GM23338 (cell line): ENCODE results near the gene ATP5MC2.

Source experiments
- CREB1 ChIP-seq: fragments of 250-450 bp; sonication (Bioruptor Pico); IDR thresholded peaks from 2 replicates; pipeline ENCODE4 v1.5.0; 2020; ENCODE audit warnings: low read depth, mild to moderate bottlenecking, moderate library complexity
- EZH2 ChIP-seq: fragments of 200-600 bp; sonication (generic); IDR thresholded peaks from one replicate; pipeline ENCODE4 v1.8.0; 2017; ENCODE audit warnings: antibody characterized with exemption, mild to moderate bottlenecking, low read depth; ENCODE audit not compliant: unreplicated experiment
- EZH2phosphoT487 ChIP-seq: fragments of 200-600 bp; sonication (generic); IDR thresholded peaks from one replicate; pipeline ENCODE4 v1.8.1; 2018; ENCODE audit warnings: antibody characterized with exemption; ENCODE audit not compliant: unreplicated experiment
- POLR2AphosphoS5 ChIP-seq: IDR thresholded peaks from 2 replicates; pipeline ENCODE4 v1.6.1; 2016; ENCODE audit warnings: antibody characterized with exemption, low read depth
- TF ChIP-seq, protein P1 (sequence below), 2 experiments: fragments of 200-600 bp in 1 of 2; sonication (generic) in 1 of 2; conservative IDR thresholded peaks; 2 replicates each; pipeline versions ENCODE4 v1.5.1 to v1.6.1; 2016 to 2017; ENCODE audit warnings: antibody characterized with exemption in 2 of 2, low read depth in 2 of 2, mild to moderate bottlenecking in 2 of 2, moderate library complexity in 1 of 2
- TF ChIP-seq, protein P2 (sequence below): IDR thresholded peaks from 2 replicates; pipeline ENCODE4 v1.6.1; 2016; ENCODE audit warnings: antibody characterized with exemption
- TF ChIP-seq, protein P3 (sequence below): IDR thresholded peaks from one replicate; pipeline ENCODE4 v1.6.1; 2018; ENCODE audit warnings: antibody characterized with exemption; ENCODE audit not compliant: unreplicated experiment

DNA sequence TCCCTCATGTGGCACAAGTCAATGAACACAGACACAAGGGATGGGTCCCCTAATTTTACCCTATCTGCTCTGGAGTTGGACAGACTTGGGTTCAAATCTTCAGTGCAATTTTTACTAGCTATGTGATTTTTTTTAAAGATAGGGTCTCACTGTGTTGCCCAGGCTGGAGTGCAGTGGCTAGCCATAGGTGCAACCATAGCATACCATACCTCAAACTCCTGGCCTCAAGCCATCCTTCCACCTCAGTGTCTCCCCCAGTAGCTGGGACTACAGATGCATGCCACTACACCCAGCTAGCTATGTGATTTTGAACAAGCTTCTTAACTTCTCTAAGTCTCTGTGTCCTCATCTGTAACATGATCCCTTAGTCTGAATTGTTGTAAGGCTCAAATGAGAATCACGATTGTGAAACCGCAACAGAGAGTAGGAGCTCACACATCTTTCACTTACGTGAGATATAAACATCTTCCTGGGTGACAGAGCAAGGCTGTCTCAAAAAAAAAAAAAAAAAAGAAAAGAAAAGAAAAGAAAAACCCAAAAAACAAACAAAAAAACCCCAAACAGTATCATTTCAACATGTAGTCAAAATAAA, 46.7 kb upstream of the ATP5MC2 start:
- TF ChIP-seq, protein P1, sequence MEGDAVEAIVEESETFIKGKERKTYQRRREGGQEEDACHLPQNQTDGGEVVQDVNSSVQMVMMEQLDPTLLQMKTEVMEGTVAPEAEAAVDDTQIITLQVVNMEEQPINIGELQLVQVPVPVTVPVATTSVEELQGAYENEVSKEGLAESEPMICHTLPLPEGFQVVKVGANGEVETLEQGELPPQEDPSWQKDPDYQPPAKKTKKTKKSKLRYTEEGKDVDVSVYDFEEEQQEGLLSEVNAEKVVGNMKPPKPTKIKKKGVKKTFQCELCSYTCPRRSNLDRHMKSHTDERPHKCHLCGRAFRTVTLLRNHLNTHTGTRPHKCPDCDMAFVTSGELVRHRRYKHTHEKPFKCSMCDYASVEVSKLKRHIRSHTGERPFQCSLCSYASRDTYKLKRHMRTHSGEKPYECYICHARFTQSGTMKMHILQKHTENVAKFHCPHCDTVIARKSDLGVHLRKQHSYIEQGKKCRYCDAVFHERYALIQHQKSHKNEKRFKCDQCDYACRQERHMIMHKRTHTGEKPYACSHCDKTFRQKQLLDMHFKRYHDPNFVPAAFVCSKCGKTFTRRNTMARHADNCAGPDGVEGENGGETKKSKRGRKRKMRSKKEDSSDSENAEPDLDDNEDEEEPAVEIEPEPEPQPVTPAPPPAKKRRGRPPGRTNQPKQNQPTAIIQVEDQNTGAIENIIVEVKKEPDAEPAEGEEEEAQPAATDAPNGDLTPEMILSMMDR (conservative IDR thresholded peaks at IDR 0.05; ENCODE audit: low read depth in 2 of 2) = no peak
- TF ChIP-seq EZH2phosphoT487 (no peak), CREB1 (CRISPR knock-in tag) (no peak), POLR2AphosphoS5 (no peak), EZH2 (no peak)
- TF ChIP-seq, protein P2, sequence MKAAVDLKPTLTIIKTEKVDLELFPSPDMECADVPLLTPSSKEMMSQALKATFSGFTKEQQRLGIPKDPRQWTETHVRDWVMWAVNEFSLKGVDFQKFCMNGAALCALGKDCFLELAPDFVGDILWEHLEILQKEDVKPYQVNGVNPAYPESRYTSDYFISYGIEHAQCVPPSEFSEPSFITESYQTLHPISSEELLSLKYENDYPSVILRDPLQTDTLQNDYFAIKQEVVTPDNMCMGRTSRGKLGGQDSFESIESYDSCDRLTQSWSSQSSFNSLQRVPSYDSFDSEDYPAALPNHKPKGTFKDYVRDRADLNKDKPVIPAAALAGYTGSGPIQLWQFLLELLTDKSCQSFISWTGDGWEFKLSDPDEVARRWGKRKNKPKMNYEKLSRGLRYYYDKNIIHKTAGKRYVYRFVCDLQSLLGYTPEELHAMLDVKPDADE = no peak
- TF ChIP-seq, protein P3, sequence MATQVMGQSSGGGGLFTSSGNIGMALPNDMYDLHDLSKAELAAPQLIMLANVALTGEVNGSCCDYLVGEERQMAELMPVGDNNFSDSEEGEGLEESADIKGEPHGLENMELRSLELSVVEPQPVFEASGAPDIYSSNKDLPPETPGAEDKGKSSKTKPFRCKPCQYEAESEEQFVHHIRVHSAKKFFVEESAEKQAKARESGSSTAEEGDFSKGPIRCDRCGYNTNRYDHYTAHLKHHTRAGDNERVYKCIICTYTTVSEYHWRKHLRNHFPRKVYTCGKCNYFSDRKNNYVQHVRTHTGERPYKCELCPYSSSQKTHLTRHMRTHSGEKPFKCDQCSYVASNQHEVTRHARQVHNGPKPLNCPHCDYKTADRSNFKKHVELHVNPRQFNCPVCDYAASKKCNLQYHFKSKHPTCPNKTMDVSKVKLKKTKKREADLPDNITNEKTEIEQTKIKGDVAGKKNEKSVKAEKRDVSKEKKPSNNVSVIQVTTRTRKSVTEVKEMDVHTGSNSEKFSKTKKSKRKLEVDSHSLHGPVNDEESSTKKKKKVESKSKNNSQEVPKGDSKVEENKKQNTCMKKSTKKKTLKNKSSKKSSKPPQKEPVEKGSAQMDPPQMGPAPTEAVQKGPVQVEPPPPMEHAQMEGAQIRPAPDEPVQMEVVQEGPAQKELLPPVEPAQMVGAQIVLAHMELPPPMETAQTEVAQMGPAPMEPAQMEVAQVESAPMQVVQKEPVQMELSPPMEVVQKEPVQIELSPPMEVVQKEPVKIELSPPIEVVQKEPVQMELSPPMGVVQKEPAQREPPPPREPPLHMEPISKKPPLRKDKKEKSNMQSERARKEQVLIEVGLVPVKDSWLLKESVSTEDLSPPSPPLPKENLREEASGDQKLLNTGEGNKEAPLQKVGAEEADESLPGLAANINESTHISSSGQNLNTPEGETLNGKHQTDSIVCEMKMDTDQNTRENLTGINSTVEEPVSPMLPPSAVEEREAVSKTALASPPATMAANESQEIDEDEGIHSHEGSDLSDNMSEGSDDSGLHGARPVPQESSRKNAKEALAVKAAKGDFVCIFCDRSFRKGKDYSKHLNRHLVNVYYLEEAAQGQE = no peak
